Skeletal muscle satellite cell (primary cell): Measurements from ENCODE around the gene ABCC3.

Experiments
- H3K27me3 ChIP-seq: 2 replicates; pipeline ENCODE4 v1.7.0; 2013; ENCODE audit warnings: low read length; ENCODE audit not compliant: control insufficient read depth, insufficient read depth
- H3K36me3 ChIP-seq: 2 replicates; pipeline ENCODE4 v1.7.0; 2013; ENCODE audit warnings: mild to moderate bottlenecking, control low read depth, low read length; ENCODE audit not compliant: insufficient read depth
- H3K4me1 ChIP-seq: 2 replicates; pipeline ENCODE4 v1.7.0; 2013; ENCODE audit warnings: low read length; ENCODE audit not compliant: control insufficient read depth, insufficient read depth
- H3K4me2 ChIP-seq: 2 replicates; pipeline ENCODE4 v1.7.0; 2013; ENCODE audit warnings: mild to moderate bottlenecking, low read length
- H3K4me3 ChIP-seq: 2 replicates; pipeline ENCODE4 v1.7.0; 2013; ENCODE audit warnings: low read length
- H3K9ac ChIP-seq: 2 replicates; pipeline ENCODE4 v1.7.0; 2013; ENCODE audit warnings: mild to moderate bottlenecking, low read depth, low read length, moderate library complexity
- H3K9me3 ChIP-seq: replicated peaks from 2 replicates; pipeline ENCODE4 v1.7.0; 2013; ENCODE audit warnings: mild to moderate bottlenecking, control low read depth, low read length

Gene ABCC3

DNA sequence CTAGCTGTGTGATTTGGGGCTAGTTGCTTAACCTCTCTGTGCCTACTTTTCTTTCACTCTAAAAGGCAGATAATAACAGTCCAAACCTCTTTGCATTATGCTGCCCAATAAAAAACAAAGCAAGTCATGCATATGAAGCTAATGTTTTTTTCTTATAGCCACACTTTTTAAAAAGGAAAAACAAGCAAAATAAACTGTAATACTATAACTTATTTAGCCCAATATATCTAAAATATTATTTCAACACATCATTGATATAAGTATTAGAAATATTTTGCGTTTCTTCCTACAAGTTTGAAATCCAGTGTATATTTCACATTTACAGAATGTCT, 50.6 kb downstream of the ABCC3 start:
- Histone ChIP-seq H3K27me3 (no peaks in the 10 kb centered on the region), H3K9me3 (no peaks in the 10 kb centered on the region), H3K4me1 (peaks cover 42% of the 10 kb centered on the region), H3K9ac (no peak overlapping the region), H3K4me3 (no peak overlapping the region), H3K36me3 (peaks cover 20% of the 10 kb centered on the region), H3K4me2 (no peak overlapping the region)

DNA sequence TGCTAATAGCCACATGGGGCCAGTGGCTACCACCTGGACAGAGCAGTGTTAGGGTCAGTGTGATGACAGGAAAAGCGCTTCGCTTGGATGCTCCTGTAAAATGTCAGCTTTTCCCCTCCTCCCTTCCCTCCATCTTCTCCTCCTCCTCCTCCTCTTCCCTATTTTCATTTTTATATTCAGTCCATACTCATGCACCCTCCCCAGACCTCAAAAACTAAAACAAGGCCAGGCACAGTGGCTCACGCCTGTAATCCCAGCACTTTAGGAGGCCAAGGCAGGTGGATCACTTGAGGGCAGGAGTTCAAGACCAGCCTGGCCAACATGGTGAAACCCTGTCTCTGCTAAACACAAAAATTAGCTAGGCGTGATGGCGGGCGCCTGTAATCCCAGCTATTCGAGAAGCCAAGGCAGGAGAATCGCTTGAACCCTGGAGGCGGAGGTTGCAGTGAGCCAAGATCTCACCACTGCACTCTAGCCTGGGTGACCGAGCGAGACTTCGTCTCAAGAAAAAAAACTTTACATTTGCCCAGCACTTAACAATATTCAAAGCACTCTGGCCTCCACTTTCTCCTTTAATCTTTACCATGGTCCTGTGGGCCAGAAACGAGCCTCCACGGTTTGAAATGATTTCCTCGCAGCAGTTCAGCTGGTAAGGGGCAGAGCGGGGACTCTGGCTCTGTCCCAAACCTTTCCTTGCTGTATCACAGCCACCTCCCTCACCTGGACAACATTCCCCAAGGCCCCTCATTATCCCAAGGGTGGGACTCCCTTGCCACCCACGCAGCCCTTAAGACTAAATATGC, 51.2 kb downstream of the ABCC3 start:
- H3K27me3 ChIP-seq = no peaks in the 10 kb centered on the region
- H3K4me1 ChIP-seq = peaks cover 36% of the 10 kb centered on the region
- no peak overlapping the region for H3K4me3 ChIP-seq
- H3K36me3 ChIP-seq = peaks cover 20% of the 10 kb centered on the region
- no peaks in the 10 kb centered on the region for H3K9me3 ChIP-seq
- no peak overlapping the region for H3K9ac ChIP-seq
- H3K4me2 ChIP-seq = peak overlapping the region; percentile 23

DNA sequence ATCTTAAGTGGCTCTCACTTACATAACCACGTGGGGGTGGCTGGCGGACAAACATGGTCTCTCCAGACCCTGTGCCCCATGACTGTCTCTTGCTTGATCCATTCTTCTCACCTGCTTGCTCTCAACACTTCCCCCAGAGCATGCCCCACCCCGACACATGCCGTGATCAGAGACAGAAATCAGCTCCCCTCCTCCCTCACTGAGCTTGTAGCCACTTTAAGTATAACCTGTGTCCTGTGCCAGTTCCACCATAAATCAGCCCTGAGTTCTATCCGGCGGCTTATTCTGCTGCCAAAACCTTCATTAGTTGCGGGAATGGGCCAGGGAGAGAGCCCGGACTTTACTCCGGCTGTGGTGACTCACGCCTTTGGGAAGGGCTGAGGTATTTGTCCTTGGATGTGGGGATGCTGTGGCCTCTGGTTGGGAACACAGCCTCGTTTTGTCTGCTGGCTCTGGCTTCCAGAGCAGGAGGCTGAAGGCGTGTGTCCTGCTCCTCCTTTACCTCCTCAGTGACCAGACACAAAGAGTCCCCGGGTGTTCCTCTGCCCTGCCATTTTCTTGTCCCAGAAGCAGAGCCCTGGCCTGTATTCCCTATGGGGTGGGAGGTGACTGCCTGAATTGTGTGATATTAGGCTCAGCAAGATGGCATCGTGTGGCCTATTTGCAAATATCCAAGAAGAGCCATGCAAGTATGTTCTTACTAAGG, 52.0 kb downstream of the ABCC3 start:
- Histone ChIP-seq H3K4me2 (peak overlapping the region; percentile 23), H3K27me3 (no peaks in the 10 kb centered on the region), H3K4me1 (peaks cover 32% of the 10 kb centered on the region), H3K9ac (no peak overlapping the region), H3K36me3 (peaks cover 24% of the 10 kb centered on the region), H3K9me3 (no peaks in the 10 kb centered on the region), H3K4me3 (no peak overlapping the region)

DNA sequence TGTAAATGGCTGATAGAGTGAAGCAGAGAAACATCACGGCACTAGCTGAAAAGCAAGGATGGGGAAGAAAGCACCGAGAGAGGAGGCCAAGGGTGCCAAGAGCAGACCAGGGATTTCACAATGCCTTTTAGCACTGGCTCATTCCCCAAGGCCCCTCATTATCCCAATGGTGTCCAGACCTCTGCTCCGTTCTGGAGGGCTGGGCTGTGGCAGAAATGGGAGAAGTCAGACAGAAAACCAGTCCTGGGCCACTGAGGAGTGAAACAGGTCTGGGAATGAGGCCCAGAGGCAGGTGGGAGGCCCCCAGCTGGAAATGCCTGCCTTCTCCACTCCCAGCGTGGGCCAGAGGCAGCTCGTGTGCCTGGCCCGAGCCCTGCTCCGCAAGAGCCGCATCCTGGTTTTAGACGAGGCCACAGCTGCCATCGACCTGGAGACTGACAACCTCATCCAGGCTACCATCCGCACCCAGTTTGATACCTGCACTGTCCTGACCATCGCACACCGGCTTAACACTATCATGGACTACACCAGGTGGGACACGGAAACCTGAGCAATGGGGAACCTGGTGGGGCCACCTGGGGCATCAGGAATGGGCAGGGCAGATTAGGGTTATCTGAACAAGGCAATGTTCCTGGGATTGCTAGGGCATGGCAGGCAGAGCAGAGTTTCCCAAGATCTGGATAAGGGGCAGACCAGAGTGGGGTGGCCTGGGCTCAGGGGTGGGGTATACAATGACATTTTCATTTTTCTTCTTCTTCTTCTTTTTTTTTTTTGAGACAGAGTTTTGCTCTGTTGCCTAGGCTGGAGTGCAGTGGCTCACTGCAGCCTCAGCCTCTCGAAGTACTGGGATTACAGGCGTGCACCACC, 52.8 kb downstream of the ABCC3 start:
- no peaks in the 10 kb centered on the region for H3K9me3 ChIP-seq
- H3K36me3 ChIP-seq = peaks cover 31% of the 10 kb centered on the region
- no peaks in the 10 kb centered on the region for H3K27me3 ChIP-seq
- no peak overlapping the region for H3K9ac ChIP-seq
- no peak overlapping the region for H3K4me3 ChIP-seq
- peaks cover 37% of the 10 kb centered on the region for H3K4me1 ChIP-seq
- H3K4me2 ChIP-seq = peak overlapping the region; percentile 23

DNA sequence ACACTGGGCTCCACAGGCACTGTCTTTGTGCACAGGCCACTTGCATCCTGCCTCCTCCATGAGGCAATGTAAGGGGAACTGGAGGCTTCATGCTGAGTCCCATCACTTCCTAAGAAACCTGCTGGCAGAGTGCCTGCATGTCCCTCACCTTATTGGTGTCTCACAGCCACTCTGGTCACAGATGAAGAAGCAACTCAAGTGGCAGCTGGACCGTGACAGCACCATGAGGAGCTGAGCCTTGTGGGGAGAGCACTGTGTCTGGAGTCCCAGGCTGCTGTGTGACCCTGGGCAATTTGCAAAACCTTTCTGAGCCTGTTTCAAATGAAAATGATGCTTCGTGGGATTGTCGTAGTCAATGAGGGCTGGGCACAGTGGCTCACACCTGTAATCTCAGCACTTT, 53.6 kb downstream of the ABCC3 start:
- Histone ChIP-seq H3K9me3 (no peaks in the 10 kb centered on the region), H3K4me1 (peaks cover 44% of the 10 kb centered on the region), H3K4me3 (no peak overlapping the region), H3K4me2 (no peak overlapping the region), H3K9ac (no peak overlapping the region), H3K27me3 (no peaks in the 10 kb centered on the region), H3K36me3 (peaks cover 36% of the 10 kb centered on the region)

DNA sequence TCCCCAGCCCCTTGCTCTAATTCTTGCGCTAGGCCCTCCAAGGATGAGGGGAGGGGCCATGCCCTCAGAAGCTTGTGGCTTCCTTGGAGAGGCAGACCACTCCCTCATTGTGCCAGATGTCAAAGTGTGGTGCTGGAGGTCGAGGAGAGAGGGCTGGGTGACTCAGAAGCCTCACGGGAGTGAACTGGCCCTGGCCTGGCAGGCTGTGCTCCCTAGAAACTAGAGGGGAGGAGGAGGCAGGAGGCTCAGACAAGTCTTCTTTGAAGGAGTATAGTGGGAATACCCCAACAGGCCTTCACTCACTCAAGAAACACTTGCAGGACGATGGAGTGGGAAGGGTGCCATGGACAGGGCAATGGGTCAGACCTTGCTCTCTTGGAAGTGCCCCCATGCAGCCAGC, 54.6 kb downstream of the ABCC3 start:
- no peak overlapping the region for H3K4me2 ChIP-seq
- no peaks in the 10 kb centered on the region for H3K9me3 ChIP-seq
- H3K36me3 ChIP-seq = peaks cover 35% of the 10 kb centered on the region
- no peak overlapping the region for H3K4me3 ChIP-seq
- H3K9ac ChIP-seq = no peak overlapping the region
- H3K27me3 ChIP-seq = no peaks in the 10 kb centered on the region
- peaks cover 51% of the 10 kb centered on the region for H3K4me1 ChIP-seq

DNA sequence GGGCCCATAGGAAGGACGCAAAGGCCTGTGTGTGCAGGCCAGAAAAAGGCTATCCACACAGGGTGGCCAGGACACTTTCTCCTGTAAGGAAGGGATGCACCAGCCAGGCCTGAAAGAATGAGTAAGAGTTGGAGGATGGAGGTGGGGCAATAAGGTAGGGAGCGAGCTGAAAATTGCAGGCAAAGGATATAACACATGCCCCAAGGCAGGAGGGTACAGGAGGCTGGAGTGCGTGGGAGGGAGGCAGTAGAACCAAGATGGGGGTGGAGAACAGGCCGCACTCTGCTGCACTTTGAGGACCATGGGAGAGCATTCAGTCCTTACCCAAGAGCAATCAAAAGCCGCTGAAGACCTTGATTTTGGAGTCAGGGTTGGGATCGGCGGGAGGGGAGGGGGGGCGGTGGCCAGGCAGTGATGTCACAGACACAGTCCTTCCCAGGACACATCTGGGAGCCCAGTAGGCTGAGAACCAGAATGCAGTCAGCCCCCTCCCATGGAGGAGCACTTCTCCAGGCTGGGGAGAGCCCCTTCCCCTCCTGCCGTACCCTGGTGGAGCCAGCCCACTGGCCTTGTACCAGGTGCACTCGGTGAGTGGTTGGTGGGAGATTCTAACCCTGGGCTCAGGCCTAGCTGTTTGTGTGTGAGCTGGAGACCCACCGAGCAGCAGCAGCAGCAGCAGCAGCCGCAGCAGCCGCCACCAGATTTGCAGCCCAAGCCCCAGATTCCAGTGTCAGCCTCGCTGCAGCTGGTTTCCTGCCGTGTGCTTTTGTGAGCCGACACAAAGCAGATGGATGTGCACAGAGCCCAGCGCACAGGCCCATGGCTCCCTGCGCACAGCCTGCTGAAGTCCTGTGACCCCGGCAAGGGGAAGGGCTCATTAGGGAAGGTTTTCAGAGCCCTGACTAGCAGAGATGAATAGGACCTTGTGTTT, 55.5 kb downstream of the ABCC3 start:
- Histone ChIP-seq H3K27me3 (no peaks in the 10 kb centered on the region), H3K4me3 (no peak overlapping the region), H3K4me1 (peaks cover 54% of the 10 kb centered on the region), H3K9me3 (no peaks in the 10 kb centered on the region), H3K9ac (no peak overlapping the region), H3K36me3 (peaks cover 35% of the 10 kb centered on the region), H3K4me2 (no peak overlapping the region)

DNA sequence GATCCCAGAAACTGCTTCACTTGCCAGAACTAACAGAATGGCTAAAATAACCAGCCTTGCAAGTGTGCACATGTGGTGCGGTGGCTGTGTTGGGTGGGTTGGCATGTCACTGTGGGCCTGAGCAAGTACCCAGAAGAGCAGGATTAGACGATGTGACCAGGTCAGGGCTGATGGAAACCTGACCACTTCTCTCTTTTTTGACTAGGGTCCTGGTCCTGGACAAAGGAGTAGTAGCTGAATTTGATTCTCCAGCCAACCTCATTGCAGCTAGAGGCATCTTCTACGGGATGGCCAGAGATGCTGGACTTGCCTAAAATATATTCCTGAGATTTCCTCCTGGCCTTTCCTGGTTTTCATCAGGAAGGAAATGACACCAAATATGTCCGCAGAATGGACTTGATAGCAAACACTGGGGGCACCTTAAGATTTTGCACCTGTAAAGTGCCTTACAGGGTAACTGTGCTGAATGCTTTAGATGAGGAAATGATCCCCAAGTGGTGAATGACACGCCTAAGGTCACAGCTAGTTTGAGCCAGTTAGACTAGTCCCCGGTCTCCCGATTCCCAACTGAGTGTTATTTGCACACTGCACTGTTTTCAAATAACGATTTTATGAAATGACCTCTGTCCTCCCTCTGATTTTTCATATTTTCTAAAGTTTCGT, 56.3 kb downstream of the ABCC3 start:
- Histone ChIP-seq H3K27me3 (no peaks in the 10 kb centered on the region), H3K36me3 (peaks cover 42% of the 10 kb centered on the region), H3K4me3 (no peak overlapping the region), H3K4me1 (peaks cover 54% of the 10 kb centered on the region), H3K9ac (no peak overlapping the region), H3K9me3 (no peaks in the 10 kb centered on the region), H3K4me2 (no peak overlapping the region)

DNA sequence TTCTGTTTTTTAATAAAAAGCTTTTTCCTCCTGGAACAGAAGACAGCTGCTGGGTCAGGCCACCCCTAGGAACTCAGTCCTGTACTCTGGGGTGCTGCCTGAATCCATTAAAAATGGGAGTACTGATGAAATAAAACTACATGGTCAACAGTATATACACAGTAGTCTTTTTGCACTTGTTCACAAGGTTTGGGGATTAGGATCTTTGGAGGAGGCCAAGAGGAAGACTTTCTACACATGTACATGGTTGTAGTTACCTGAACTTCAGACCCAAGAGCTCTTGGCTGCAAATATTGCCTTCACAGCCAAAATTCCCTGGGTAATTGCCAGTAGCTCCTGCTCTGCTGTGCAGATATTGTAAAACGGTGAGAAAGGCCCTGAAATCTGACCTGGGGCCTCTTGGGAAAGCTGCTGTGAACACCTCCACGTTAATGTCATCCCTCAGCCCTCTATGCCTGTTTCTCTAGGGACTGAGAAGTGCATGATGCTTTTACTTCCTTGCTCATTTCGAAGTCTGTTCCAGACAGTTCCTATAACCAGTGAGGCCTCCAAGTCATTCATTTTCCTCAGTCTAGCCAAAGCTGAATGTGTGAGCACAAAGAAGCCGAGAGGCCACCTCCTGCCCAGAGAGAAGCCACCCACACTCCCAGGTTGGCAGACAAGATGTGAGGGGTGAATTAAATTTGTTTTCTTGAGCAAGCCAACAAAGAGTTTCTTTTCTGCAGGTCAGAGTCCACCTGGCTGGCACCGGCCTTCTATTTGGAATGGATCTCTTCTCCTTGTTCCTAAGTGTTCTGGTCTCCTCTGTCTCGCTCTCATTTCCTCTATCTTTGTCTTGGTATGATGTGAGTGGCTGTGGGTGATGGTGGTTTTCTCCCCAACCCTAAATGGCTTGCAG, 57.1 kb downstream of the ABCC3 start:
- Histone ChIP-seq H3K4me3 (no peak overlapping the region), H3K4me1 (peaks cover 46% of the 10 kb centered on the region), H3K9ac (no peak overlapping the region), H3K4me2 (no peak overlapping the region), H3K27me3 (no peaks in the 10 kb centered on the region), H3K36me3 (peaks cover 49% of the 10 kb centered on the region), H3K9me3 (no peaks in the 10 kb centered on the region)
